T-helper 2 cell treated with Interferon-gamma antibody and Interleukin-4, amounts not matched to agents 5 μg/mL and 100 μg/mL, for 36 hours (primary cell): ENCODE data around the gene SCYL2.
"Not testable (repeated sequence)": the region's sequence is repeated elsewhere in the genome, so short reads cannot be mapped to it uniquely, and the experiment has no call there.

ENCODE experiments used
- DNase-seq: peaks from one replicate; pipeline ENCODE4 v3.0.0; 2021; ENCODE audit warnings: low spot score
- H3K27ac Mint-ChIP-seq: one replicate; pipeline ENCODE4 v1.8.0; 2021; ENCODE audit warnings: mild to moderate bottlenecking, mixed read lengths
- H3K27me3 Mint-ChIP-seq: one replicate; pipeline ENCODE4 v1.8.0; 2021; ENCODE audit warnings: low read depth, mixed read lengths
- H3K36me3 Mint-ChIP-seq: one replicate; pipeline ENCODE4 v1.8.0; 2021; ENCODE audit warnings: low read depth, mixed read lengths
- H3K4me1 Mint-ChIP-seq: one replicate; pipeline ENCODE4 v1.8.0; 2021; ENCODE audit warnings: low read depth, mixed read lengths
- H3K4me3 Mint-ChIP-seq: one replicate; pipeline ENCODE4 v1.8.0; 2022; ENCODE audit warnings: mild to moderate bottlenecking, moderate library complexity, mixed read lengths
- H3K9me3 Mint-ChIP-seq: one replicate; pipeline ENCODE4 v1.8.0; 2021; ENCODE audit warnings: mixed read lengths

SCYL2 gene, protein sequence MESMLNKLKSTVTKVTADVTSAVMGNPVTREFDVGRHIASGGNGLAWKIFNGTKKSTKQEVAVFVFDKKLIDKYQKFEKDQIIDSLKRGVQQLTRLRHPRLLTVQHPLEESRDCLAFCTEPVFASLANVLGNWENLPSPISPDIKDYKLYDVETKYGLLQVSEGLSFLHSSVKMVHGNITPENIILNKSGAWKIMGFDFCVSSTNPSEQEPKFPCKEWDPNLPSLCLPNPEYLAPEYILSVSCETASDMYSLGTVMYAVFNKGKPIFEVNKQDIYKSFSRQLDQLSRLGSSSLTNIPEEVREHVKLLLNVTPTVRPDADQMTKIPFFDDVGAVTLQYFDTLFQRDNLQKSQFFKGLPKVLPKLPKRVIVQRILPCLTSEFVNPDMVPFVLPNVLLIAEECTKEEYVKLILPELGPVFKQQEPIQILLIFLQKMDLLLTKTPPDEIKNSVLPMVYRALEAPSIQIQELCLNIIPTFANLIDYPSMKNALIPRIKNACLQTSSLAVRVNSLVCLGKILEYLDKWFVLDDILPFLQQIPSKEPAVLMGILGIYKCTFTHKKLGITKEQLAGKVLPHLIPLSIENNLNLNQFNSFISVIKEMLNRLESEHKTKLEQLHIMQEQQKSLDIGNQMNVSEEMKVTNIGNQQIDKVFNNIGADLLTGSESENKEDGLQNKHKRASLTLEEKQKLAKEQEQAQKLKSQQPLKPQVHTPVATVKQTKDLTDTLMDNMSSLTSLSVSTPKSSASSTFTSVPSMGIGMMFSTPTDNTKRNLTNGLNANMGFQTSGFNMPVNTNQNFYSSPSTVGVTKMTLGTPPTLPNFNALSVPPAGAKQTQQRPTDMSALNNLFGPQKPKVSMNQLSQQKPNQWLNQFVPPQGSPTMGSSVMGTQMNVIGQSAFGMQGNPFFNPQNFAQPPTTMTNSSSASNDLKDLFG

GRCh38 chr12:100266835-100267602 lies at the start of gene SCYL2, which contains the start of gene DEPDC4:
Gene SCYL2 (plus strand): TSS chr12:100267177. CDS start chr12:100282971, 15,794 bp downstream.
Gene DEPDC4 (minus strand): TSS chr12:100267079. CDS start chr12:100267076, 3 bp downstream.
- DNase-seq, result peak; percentile 90
- Mint-ChIP-seq H3K4me1 (peaks cover 26% of the 10 kb centered on the region), H3K9me3 (no peaks in the 10 kb centered on the region), H3K36me3 (peaks cover 9% of the 10 kb centered on the region), H3K27ac (peak within 1 kb of the TSS; percentile 99), H3K4me3 (peak within 1 kb of the TSS; percentile 100), H3K27me3 (no peaks in the 10 kb centered on the region)

GRCh38 chr12:100219328-100220109 lies 47.5 kb upstream of the SCYL2 start:
- no peaks in the 10 kb centered on the region for H3K9me3 Mint-ChIP-seq
- H3K4me3 Mint-ChIP-seq, result no peak overlapping the region
- no peak overlapping the region for H3K27ac Mint-ChIP-seq
- no peak for DNase-seq
- no peaks in the 10 kb centered on the region for H3K27me3 Mint-ChIP-seq
- peaks cover 2% of the 10 kb centered on the region for H3K4me1 Mint-ChIP-seq
- peaks cover 24% of the 10 kb centered on the region for H3K36me3 Mint-ChIP-seq

DNA sequence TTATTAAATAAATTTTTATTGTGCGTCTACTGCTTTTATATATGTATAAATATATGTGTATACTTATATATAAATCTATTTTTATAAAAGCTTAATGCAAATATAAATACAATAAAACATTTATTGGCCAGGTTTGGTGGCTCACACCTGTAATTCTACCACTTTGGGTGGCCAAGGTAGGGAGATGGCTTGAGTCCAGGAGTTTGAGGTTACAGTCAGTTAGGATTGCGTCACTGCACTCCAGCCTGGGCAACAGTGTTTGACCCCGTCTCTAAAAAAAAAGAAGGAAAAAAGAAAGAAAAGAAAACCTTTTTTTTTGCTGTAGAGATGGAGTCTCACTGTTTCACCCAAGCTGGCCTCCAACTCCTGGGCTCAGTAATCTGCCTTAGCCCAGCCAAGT lies 45.5 kb upstream of the SCYL2 start:
- no peak overlapping the region for H3K27ac Mint-ChIP-seq
- no peak for DNase-seq
- no peaks in the 10 kb centered on the region for H3K27me3 Mint-ChIP-seq
- H3K4me1 Mint-ChIP-seq, result no peaks in the 10 kb centered on the region
- H3K9me3 Mint-ChIP-seq, result no peaks in the 10 kb centered on the region
- peaks cover 21% of the 10 kb centered on the region for H3K36me3 Mint-ChIP-seq
- no peak overlapping the region for H3K4me3 Mint-ChIP-seq

DNA sequence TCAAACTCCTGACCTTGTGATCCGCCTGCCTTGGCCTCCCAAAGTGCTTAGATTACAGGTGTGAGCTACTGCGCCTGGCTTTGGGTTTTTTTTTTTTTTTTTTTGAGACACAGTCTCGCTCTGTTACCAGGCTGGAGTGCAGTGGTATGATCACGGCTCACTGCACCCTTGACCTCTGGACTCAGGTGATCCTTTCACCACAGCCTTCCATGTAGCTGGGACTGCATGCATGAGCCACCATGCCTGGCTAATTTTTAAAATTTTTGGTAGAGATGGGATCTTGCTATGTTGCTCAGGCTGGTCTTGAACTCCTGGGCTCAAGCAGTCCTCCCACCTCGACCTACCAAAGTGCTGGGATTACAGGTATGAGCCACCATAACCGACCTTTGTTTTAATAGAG lies 44.8 kb upstream of the SCYL2 start:
- H3K27ac Mint-ChIP-seq, H3K4me3 Mint-ChIP-seq, DNase-seq, H3K9me3 Mint-ChIP-seq, H3K4me1 Mint-ChIP-seq, H3K27me3 Mint-ChIP-seq: not testable (repeated sequence)
- peaks cover 21% of the 10 kb centered on the region for H3K36me3 Mint-ChIP-seq

GRCh38 chr12:100225491-100225890 lies 41.5 kb upstream of the SCYL2 start:
- Mint-ChIP-seq H3K4me3 (no peak overlapping the region), H3K9me3 (no peaks in the 10 kb centered on the region), H3K4me1 (no peaks in the 10 kb centered on the region), H3K27ac (no peak overlapping the region), H3K27me3 (no peaks in the 10 kb centered on the region), H3K36me3 (peaks cover 14% of the 10 kb centered on the region)
- DNase-seq, result no peak

DNA sequence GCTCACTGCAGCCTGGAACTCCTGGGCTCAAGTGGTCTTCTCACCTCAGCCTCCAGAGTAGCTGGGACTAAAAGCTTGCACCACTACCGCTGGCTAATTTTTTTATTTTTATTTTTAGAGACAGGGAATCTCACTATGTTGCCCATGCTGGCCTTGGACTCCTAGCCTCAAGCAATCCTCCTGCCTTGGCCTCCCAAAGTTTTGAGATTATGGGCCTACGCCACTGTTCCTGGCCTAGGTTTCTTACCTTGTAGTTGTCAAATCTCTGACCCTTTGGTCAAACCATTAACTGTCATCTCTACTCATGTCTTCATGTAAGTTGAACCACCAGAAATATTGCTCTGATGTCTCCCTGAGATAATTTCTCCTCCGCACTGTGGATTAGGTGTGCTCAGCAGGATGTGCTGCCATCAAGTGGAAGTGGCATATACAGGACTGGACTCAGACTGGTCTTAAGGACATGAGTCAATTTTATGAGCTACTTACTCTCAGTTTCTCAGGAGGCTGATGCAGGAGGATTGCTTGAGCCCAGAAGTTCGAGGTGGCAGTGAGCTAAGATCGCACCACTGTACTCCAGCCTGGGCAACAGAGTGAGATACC lies 37.8 kb upstream of the SCYL2 start:
- Mint-ChIP-seq H3K4me3 (no peak overlapping the region), H3K27ac (no peak overlapping the region), H3K9me3 (no peaks in the 10 kb centered on the region), H3K4me1 (no peaks in the 10 kb centered on the region), H3K36me3 (peaks cover 7% of the 10 kb centered on the region), H3K27me3 (no peaks in the 10 kb centered on the region)
- DNase-seq, result no peak

GRCh38 chr12:100229876-100230275 lies 37.1 kb upstream of the SCYL2 start:
- Mint-ChIP-seq H3K27ac (no peak overlapping the region), H3K27me3 (no peaks in the 10 kb centered on the region), H3K4me1 (no peaks in the 10 kb centered on the region), H3K9me3 (no peaks in the 10 kb centered on the region), H3K4me3 (no peak overlapping the region), H3K36me3 (peaks cover 5% of the 10 kb centered on the region)
- no peak for DNase-seq

DNA sequence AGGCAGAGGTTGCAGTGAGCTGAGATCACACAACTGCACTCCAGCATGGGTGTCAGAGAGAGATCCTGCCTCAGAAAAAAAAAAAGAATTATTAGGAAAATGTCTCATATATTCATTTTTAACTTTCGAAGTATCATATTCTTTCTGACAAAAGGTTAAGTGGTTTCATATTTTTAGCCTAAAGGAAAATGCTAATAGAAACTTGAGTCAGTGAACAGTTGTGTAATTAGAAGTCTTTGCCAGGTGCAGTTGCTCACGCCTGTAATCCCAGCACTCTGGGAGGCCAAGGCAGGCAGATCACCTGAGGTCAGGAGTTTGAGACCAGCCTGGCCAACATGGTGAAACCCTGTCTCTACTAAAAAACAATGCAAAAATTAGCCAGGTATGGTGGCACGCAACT lies 35.1 kb upstream of the SCYL2 start:
- H3K4me1 Mint-ChIP-seq, H3K9me3 Mint-ChIP-seq, H3K27me3 Mint-ChIP-seq, H3K4me3 Mint-ChIP-seq, H3K27ac Mint-ChIP-seq, DNase-seq, H3K36me3 Mint-ChIP-seq: not testable (repeated sequence)

DNA sequence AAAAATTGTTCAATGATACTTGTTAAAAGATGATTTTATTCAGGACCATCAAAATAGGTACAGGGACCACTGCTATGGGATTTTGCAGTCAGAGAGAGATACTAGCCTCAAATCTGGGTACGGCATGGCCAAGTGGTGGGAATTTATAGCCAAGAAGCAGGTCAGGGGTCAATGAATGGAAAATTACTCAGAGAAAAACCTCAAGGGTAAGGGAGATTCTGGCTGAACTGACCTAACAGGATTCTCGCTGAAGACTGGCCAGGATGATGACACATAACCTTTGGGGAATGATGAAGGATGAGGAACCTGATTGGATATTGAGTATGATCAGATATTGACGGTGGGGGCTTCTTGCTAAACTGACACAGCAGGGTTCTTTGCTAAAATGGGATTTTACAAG lies 32.8 kb upstream of the SCYL2 start:
- H3K4me3 Mint-ChIP-seq, result no peak overlapping the region
- no peaks in the 10 kb centered on the region for H3K36me3 Mint-ChIP-seq
- H3K27ac Mint-ChIP-seq, result no peak overlapping the region
- no peaks in the 10 kb centered on the region for H3K9me3 Mint-ChIP-seq
- DNase-seq, result no peak
- H3K27me3 Mint-ChIP-seq, result no peaks in the 10 kb centered on the region
- H3K4me1 Mint-ChIP-seq, result no peaks in the 10 kb centered on the region

GRCh38 chr12:100234591-100235304 lies 32.2 kb upstream of the SCYL2 start:
- no peak for DNase-seq
- no peaks in the 10 kb centered on the region for H3K27me3 Mint-ChIP-seq

DNA sequence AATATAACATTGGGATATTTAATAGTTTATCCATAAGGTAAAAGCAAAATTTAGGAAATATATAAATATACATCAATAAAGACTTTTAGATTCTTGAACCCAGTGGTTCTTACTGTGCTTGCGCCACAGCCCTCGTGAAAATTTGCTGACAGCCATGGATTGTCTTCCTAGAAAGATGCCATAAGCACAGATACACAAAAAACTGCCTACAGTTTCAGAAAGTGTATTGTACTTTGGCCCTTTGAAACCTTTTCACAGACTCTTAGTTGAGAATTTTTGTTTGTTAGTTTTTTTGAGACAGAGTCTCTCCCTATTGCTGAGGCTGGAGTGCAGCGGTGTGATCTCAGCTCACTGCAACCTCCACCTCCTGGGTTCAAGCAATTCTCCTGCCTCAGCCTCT lies 28.2 kb upstream of the SCYL2 start:
- DNase-seq, result no peak
- Mint-ChIP-seq H3K27ac (no peak overlapping the region), H3K4me3 (no peak overlapping the region), H3K9me3 (no peaks in the 10 kb centered on the region), H3K27me3 (no peaks in the 10 kb centered on the region), H3K4me1 (no peaks in the 10 kb centered on the region), H3K36me3 (no peaks in the 10 kb centered on the region)

More at GRCh38 chr12:100234591-100235304, 32.2 kb upstream of the SCYL2 start:
- Mint-ChIP-seq H3K4me1 (no peaks in the 10 kb centered on the region), H3K27ac (no peak overlapping the region), H3K9me3 (no peaks in the 10 kb centered on the region), H3K4me3 (no peak overlapping the region), H3K36me3 (no peaks in the 10 kb centered on the region)

DNA sequence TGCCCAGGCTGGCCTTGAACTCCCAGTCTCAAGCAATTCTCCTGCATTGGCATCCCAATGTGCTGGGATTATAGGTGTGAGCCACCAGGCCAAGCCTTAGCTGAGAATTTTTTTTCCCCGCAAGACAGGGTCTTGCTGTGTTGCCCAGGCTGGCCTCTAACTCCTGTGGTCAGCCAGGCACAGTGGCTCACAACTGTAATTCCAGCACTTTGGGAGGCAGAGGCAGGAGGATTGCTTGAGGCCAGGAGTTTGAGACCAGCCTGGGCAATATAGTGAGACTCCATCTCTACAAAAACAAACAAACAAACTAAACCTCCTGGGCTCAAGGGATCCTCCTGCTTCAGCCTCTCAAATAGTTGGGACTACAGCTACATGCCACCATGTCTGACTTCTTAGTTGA lies 27.4 kb upstream of the SCYL2 start:
- Mint-ChIP-seq H3K4me3 (no peak overlapping the region), H3K36me3 (no peaks in the 10 kb centered on the region), H3K4me1 (no peaks in the 10 kb centered on the region), H3K27me3 (no peaks in the 10 kb centered on the region), H3K27ac (no peak overlapping the region), H3K9me3 (no peaks in the 10 kb centered on the region)
- DNase-seq, result no peak
